GM18505 (cell line): ENCODE measurements around the gene PAWR.

Experiments
- ATAC-seq: cut with Tn5 transposase; IDR thresholded peaks from one replicate; pipeline ENCODE4 v1.9.1; 2021; ENCODE audit not compliant: unreplicated experiment
- POLR2A ChIP-seq: IDR thresholded peaks from 4 replicates; pipeline ENCODE4 v1.6.1; 2011; ENCODE audit warnings: borderline replicate concordance; ENCODE audit not compliant: insufficient read depth, insufficient read length; ENCODE audit errors: extremely low read depth

PAWR gene

GRCh38 chr12:79677672-79678071, 13.1 kb downstream of the PAWR start:
- TF ChIP-seq POLR2A: no peak
- ATAC-seq: no peak

DNA sequence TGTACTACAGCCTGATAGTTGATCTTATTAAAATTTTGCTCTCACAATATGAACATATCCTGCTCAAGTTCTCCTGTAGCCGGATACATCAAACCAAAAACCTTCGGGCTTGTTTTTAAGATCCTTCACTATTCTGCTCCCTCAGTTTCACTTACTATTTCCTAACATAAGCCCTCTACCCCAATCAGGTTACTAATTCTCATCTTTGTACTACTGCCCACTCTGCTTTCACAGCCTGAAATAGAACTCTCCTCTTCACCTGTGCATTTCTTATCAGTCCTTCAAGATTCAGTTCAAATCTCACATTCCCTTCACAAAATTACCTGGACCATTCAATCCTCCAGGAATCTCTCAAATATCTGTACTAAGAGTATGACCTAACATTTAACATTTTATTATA, 14.2 kb downstream of the PAWR start:
- ATAC-seq: no peak
- no peak for TF ChIP-seq POLR2A

- ATAC-seq: no peak
- TF ChIP-seq POLR2A: no peak
Measured at GRCh38 chr12:79674629-79675028, 16.1 kb downstream of the PAWR start.

DNA sequence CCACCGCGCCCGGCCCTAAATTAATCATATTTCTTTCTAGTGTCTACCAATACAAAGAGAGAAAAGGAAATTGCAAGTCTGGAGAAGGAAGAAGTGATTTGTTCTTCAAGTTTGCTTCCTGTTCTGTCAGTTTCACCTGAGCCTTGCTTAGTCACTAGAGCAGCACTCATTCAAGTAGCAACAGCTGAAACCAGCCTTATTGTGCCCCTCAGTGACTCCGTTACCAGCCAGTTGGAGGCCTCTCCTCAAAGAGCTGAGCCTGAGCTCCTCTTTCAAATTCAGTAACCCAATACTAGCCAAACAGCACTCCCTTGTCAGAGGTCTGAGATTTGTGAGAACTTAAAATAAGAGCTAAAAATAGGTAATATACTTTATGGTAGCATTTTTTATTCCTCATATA, 17.4 kb downstream of the PAWR start:
- TF ChIP-seq POLR2A: no peak
- ATAC-seq: no peak

DNA sequence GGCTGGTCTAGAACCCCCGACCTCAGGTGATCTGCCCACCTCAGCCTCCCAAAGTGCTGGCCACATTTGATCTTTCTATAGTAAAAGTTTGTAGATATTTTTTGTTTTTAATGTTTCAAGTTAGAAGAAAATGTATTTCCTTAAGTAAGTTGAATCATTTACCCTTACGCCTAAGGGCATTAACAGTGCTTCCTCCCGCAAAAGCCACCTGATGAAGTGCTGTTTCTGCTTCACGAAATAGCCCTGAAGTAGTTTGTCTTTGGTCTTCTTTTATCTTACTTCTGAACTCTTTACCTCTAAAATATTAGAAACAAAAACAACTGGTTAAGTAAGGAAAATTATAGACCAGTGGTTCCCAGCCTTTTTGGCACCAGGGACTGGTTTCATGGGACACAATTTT, 22.7 kb downstream of the PAWR start:
- TF ChIP-seq POLR2A: no peak
- no peak for ATAC-seq

DNA sequence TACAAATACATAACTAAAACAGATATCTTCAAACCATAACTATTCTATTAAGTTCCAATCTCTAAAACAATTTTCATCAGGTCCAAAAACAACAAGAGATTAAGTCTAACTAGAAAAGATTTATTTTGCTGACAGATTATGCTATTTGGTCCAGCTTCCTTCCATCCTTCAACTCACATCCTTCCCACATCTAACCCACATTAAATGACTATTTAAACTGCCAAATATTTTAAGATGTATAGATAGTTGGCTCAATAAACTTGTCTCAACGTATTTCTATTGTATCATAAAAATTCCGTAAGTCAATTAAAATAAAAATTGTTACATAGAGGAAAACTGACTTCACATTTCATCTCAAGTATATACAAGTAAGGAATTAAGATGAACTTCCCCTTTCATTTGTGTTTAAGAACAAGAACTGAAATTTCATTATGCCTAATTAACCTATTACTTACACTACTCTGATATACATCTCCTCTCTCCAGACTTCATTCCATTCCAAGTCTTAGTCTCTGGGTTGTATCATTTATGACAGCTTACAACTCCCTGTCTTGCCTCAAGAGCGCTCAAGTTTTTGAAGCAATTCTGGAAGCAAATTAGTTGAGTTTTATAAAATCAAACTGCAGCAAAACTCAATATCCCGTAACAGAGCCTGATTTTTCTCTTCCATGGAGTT, 25.4 kb downstream of the PAWR start:
- ATAC-seq: no peak
- no peak for TF ChIP-seq POLR2A

DNA sequence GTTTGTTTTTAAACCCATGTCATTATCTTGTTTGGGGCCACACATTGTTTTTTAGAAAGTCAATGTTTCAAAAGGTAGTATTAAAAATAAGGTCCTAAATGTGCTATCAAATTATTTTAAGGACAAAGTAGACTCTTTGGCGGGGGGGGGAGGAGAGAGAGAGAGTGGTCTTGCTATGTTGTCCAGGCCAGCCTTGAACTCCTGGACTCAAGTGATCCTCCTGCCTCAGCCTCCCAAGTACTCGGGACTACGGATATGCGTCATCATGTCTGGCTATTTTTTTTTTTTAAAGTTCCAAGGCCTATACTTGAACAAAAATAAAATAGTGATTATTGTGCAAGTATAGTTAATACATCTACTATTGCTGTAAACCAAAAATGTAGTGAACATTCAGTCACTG, 26.2 kb downstream of the PAWR start:
- ATAC-seq: no peak
- TF ChIP-seq POLR2A: no peak

GRCh38 chr12:79662046-79662811, 28.5 kb downstream of the PAWR start:
- no peak for ATAC-seq
- no peak for TF ChIP-seq POLR2A

DNA sequence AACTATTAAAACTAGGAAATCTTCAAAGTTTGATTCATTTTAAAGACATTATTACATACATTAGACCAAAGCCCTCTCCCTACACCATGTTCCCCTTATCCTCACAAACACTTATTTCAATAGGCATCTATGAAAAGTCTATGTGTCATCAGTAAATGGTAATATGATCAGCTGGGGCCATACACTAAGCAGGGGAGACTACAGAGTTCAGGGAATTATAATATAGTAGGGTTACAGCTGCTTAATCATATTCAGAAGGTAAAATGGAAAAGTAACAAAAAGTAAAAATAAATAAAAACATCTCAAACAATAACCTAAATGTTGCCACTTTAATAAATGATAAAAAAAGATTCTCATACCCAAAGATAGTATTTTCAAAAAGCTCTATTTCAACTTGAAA, 29.1 kb downstream of the PAWR start:
- TF ChIP-seq POLR2A: no peak
- ATAC-seq: no peak

- TF ChIP-seq POLR2A: no peak
- no peak for ATAC-seq
Measured at GRCh38 chr12:79659961-79660431, 30.8 kb downstream of the PAWR start.

- ATAC-seq: no peak
- TF ChIP-seq POLR2A: no peak
Measured at GRCh38 chr12:79658221-79658620, 32.5 kb downstream of the PAWR start.

GRCh38 chr12:79657136-79657535, 33.6 kb downstream of the PAWR start:
- no peak for ATAC-seq
- no peak for TF ChIP-seq POLR2A

GRCh38 chr12:79655036-79655435, 35.7 kb downstream of the PAWR start:
- ATAC-seq: no peak
- no peak for TF ChIP-seq POLR2A

DNA sequence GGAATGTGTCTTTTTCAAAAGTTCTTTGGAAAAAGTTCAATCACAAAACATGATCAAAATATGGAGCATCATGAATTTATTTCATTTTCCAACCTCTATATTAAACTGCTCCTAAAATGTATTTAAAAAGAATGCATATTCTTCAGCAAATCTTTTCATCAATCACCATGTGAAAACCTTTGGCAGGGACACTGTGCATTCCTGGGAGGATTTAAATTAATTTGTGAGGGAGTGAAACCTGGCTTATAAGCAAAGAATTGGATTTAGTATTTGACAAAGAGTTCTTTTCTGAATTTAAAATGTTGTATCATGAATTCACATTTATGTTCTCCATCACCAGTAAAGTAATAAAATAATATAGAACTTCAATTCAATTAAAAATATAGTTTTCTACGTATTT, 38.2 kb downstream of the PAWR start:
- no peak for ATAC-seq

More for the DNA sequence above, 38.2 kb downstream of the PAWR start:
- no peak for TF ChIP-seq POLR2A
